Islet precursor cell (in vitro differentiated cells): ENCODE measurements around the gene FGF14.

Source experiments
- DNase-seq: peaks from one replicate; pipeline ENCODE4 v3.0.0-alpha.2; 2018

Gene FGF14

DNA sequence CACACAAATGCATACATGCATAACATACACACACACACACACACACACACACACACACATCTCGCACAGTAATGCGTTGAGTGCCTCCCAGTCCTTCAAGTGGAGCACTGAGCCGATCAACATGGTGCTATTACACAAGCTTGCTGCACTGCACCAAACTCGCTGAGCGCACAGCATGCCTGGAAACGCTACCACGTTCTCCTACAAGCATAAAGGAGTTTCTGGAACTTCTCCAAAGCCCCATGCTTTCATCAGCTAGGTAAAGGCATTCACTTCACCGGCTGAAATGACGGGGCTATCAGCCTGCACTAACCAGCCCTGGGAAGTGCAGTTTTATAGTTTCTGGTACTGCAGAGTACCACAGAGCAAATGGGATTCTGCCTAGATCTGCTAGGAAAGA lies 92.7 kb downstream of the FGF14 start:
- DNase-seq: peak; percentile 50

GRCh38 chr13:102302534-102302933 lies 99.3 kb downstream of the FGF14 start:
- no peak for DNase-seq

DNA sequence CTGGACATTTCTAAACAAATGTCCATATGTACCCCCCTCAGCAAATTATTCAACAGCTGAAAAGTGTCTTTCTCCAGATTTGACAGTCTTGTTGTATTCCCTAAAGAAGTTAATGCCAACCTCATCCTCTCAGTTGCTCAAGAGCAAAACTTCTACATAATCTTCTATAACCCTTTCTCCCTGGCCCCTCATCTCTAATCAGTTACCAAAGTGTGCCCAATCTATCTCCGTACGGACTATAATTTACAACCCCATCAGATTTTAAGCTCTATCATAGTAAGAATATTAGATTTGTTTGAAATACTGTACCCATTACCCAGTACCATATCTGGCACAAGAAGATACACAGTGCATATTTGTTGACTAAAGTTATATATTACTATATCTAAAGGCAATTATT lies 101.5 kb downstream of the FGF14 start:
- no peak for DNase-seq

DNA sequence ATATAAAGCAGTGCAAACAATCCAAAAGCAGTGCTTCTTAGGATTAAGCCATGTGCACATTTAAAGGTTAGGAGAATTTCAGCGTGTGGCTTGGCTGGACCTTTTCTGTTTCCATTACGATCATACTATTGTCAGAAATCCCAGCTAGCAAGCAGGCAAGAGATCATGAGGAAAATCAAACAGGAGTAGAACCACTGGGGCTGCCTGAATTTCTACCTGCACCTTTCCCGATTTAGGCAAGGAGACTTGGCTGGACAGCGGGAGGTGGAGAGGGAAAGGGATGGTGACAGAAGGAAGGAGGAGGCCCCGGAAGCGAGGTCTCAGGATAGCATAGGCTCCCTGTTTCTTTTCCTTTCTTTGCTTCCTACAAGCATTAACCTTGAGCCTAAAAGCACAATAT lies 102.5 kb downstream of the FGF14 start:
- no peak for DNase-seq

DNA sequence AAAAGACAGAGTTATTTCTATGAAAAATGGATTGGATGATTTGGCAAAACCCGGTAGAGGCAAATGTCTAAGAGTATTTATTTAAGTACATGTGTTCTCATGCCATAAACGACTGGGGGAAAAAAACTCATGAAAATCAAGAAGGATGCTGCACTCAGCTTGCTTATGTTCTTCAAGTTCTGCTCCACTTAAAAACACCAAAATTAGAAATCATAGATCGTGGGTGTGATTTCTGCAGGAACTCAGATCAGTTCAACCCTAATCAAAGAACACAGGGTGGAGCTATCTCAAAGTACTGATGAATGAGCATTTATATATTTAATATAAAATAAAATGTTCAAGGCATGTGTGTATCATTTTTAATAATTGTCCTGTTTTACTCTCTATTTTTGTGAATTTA lies 103.8 kb downstream of the FGF14 start:
- no peak for DNase-seq

DNA sequence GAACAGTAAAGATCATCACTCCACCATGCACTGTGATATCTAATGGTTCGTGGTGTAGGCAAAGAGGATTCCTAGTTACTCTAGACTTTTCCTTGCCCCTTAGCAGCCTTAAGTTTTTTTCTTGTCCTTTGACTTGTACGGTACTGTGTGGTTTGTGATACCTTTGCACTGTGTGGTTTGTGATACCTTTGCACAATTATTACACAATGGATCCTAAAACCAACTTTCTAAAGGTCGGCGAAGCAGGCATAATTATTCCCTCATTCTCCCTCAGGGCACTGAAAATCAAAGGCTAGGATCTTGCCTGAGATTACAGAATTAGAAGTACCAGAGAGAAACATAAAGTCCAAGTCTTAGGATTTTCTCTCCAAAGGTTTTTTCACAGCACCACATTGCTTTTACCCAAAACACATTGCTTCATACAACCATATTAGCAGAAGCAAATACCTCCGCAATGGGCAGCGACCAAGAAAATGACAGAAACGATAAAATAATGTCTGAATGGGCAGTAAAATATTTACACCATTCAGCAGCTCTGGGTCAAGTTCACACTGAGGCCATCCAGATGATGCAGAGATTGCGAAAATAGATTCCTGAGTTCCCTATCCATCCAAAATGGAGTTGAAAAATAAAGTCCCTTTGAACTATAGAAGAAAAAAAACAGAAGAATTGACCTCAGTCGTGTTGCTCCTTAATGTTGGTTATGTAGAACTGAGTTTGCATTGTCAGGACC lies 106.4 kb downstream of the FGF14 start:
- DNase-seq: no peak

- DNase-seq: no peak
Observed at GRCh38 chr13:102294407-102295018, 107.3 kb downstream of the FGF14 start.

DNA sequence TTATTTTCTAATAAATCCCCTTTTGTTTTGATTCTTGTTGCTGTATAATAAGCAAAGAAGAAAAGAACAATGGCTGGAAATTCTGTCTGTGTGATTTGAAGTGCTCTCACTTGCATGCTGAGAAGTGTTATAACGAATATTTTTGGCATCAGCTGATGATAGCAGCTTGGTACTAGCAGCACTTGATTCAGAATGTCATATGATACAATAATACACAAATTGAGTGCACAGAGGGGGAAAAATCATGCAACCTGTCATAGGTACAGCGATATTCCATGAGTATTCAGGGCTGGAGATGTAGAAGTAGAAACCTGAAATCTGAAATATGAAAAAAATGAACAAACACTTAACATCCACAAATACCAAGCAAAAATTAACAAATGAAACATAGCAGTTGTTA lies 108.1 kb downstream of the FGF14 start:
- DNase-seq: no peak

- no peak for DNase-seq
Observed at GRCh38 chr13:102291587-102292218, 110.1 kb downstream of the FGF14 start.

GRCh38 chr13:102289606-102290005 lies 112.2 kb downstream of the FGF14 start:
- no peak for DNase-seq

DNA sequence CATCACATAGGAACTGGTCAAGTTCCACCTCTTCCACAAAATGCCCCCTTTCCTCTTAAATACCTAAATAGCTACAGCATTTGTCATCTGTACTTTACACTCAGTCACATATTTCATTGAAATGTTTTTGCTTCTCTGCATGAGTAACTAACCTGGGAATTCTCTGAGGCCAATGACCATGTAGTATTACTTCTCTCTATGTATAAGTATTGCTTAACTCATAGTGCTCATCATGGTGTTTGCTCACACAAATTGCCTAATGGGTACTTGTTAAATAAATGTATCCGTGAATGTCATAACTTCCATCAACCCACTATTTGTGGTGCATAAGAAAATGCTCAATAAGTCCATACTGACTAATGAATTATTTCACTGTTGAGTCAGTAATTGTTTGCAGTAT lies 115.5 kb downstream of the FGF14 start:
- DNase-seq: no peak

- DNase-seq: no peak
Observed at GRCh38 chr13:102280366-102280765, 121.5 kb downstream of the FGF14 start.

DNA sequence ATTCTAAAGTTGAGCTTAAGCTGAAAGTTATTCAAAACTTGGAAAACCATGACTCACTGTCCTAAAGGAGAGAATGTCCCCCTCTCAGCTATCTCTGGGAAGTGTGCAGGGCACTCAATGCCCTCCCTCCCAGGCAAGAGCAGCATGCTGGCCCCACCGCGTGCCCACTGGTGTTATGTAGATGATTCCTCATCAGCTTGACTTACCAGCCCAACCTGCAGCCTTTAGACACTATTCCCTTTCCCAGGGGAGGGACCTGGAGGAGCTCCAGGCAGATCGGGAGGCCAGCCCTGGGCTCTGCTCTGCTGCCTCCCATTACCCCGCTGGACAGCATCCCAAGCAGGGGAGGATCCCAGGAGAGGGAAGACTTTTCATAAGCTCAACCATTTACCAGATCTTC lies 124.6 kb downstream of the FGF14 start:
- no peak for DNase-seq

- DNase-seq: no peak
Observed at GRCh38 chr13:102276404-102276803, 125.4 kb downstream of the FGF14 start.

DNA sequence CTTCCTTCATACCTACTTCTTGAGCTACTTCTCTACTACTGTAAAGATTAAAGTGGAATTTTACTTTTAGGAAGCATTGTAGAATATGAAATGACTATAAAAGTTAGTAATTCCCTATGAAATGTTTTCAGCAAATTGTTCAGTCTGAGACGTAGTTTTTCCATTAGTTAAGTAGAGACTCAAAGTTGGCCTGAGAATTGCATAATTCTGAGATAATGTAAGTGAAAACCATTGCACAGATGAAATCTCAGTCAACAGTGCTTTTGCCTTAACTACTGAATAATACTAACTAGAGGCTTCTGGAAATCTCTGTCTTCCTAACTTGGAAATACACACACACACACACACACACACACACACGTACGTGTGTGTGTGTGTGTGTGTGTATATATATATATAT lies 125.9 kb downstream of the FGF14 start:
- no peak for DNase-seq

GRCh38 chr13:102273111-102273510 lies 128.7 kb downstream of the FGF14 start:
- DNase-seq: no peak

DNA sequence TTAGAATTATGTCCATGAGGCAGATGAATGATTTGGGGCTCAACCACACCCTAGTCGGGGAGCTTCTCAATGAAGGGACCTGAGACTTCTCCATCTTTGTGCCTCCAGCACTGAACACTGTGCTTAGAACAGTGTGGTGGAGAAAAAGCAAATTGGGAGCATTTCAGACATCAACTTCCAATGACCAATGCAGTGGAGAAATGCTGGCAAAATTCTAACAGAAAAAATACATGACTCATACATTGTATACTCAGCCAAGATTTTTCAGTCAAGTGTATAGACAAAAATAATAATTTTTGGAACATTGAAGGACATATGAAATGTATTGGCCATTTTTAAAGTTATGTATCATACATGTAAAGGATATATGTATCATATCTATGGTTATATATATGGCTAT lies 134.7 kb downstream of the FGF14 start:
- DNase-seq: no peak

- no peak for DNase-seq
Observed at GRCh38 chr13:102261809-102262208, 140.0 kb downstream of the FGF14 start.

DNA sequence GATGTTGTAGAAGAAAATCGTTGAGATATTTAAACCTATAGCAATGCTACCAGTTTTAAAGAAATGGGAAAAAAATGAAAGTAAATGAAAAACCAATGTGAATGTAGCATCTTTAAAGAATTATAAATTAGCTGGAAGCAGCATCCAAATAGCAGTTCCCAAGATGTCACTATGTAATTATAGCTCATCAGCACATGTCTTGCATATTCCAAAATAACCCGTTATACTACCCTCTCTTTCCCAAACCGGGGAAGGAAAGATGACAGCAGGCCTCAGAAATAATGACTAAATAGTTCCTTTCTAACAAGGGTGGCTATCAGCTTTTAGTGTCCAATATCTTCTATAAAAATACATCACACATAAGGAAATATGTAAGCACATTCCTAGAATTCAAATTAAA lies 140.5 kb downstream of the FGF14 start:
- no peak for DNase-seq

- DNase-seq: no peak
Observed at GRCh38 chr13:102260256-102260655, 141.6 kb downstream of the FGF14 start.

GRCh38 chr13:102255409-102255808 lies 146.4 kb downstream of the FGF14 start:
- no peak for DNase-seq

- DNase-seq: no peak
Observed at GRCh38 chr13:102251817-102252216, 150.0 kb downstream of the FGF14 start.

DNA sequence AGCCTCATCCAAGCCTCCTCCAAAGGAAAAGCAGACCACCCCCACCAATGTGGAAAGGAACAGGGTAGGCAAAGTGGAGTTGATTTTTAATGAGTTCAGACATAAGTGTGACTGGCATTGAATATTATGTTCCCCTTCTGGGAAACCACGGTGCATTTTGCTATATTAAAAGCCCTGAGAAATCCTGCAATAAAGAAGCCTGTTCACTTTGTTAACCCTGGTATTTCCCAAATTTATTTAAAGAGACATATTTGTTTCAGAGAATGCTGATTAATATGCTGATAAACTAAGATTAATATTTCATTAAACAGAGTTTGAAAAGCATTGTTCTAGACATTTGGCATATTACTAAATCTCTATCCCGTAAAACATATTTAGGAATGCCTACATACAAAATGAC lies 151.4 kb downstream of the FGF14 start:
- DNase-seq: no peak

DNA sequence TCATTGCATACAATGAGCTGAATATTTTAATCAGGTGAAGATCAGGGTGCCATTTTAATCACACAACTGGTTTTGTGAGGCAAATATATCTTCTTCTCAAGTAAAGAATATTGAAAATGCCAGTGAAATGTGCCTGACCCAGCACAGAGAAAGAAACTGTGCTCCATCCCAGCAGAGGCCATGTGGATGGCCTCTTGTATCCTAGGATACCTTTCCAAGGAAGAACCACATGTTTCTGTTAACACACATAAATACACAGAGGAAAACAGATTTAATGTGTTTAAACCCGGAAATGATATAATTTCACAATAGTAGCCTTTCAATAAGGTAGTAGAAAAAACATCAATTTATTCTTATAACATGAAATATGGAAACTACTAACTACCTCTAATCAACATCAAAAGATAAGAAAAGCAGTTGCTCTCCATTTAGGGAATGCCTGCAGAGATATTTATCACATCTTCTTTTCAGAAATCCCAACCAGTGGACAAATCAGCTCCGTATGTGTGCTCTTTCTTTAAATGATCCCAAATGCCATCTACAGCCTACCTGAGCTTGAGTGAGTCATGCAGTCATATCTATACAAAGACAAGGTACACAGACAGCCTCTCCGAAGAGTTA lies 157.1 kb downstream of the FGF14 start:
- DNase-seq: no peak
